MM.1S (cell line): ENCODE results near the gene MAFF.
A peak's percentile ranks its signal among the peaks of the same experiment; 100 is the strongest.

Source experiments
- DNase-seq: peaks from one replicate; pipeline ENCODE4 v3.0.0-alpha.2; 2015
- H2AFZ ChIP-seq: fragments of 300-600 bp; sonication (generic); 2 replicates; pipeline ENCODE4 v1.6.0; 2016; ENCODE audit warnings: antibody characterized with exemption, low read length
- H3F3A ChIP-seq: fragments of 300-600 bp; sonication (generic); 2 replicates; pipeline ENCODE4 v1.6.1; 2016; ENCODE audit warnings: mild to moderate bottlenecking, antibody characterized with exemption, low read length, moderate library complexity, mixed read lengths; ENCODE audit not compliant: insufficient read depth
- H3K27ac ChIP-seq: fragments of 300-600 bp; sonication (generic); 2 replicates; pipeline ENCODE4 v1.5.1; 2016; ENCODE audit warnings: mild to moderate bottlenecking, low read length
- H3K27me3 ChIP-seq: fragments of 300-600 bp; sonication (generic); replicated peaks from 2 replicates; pipeline ENCODE4 v1.6.0; 2016; ENCODE audit warnings: low read length; ENCODE audit not compliant: insufficient read depth
- H3K36me3 ChIP-seq: fragments of 300-600 bp; sonication (generic); replicated peaks from 2 replicates; pipeline ENCODE4 v1.6.1; 2016; ENCODE audit warnings: mild to moderate bottlenecking, low read length, mixed read lengths; ENCODE audit not compliant: insufficient read depth
- H3K4me1 ChIP-seq: fragments of 300-600 bp; sonication (generic); 2 replicates; pipeline ENCODE4 v1.6.1; 2016; ENCODE audit warnings: low read length, mixed read lengths
- H3K4me2 ChIP-seq: fragments of 300-600 bp; sonication (generic); 2 replicates; pipeline ENCODE4 v1.6.0; 2016; ENCODE audit warnings: low read depth, low read length
- H3K4me3 ChIP-seq: fragments of 300-600 bp; sonication (generic); 2 replicates; pipeline ENCODE4 v1.5.1; 2016; ENCODE audit warnings: low read length, mixed read lengths
- H3K79me2 ChIP-seq: fragments of 300-600 bp; sonication (generic); 2 replicates; pipeline ENCODE4 v1.6.1; 2016; ENCODE audit warnings: mixed run types, low read length, mixed read lengths
- H3K9ac ChIP-seq: fragments of 300-600 bp; sonication (generic); 2 replicates; pipeline ENCODE4 v1.6.1; 2016; ENCODE audit warnings: low read length, mixed read lengths
- H3K9me2 ChIP-seq: fragments of 300-600 bp; sonication (generic); replicated peaks from 2 replicates; pipeline ENCODE4 v1.6.1; 2016; ENCODE audit warnings: mild to moderate bottlenecking, low read length, mixed read lengths; ENCODE audit not compliant: insufficient read depth
- H3K9me3 ChIP-seq: fragments of 300-600 bp; sonication (generic); replicated peaks from 2 replicates; pipeline ENCODE4 v1.6.1; 2016; ENCODE audit warnings: mild to moderate bottlenecking, low read length, mixed read lengths; ENCODE audit not compliant: insufficient read depth
- H4K20me1 ChIP-seq: fragments of 300-600 bp; sonication (generic); 2 replicates; pipeline ENCODE4 v1.6.1; 2016; ENCODE audit warnings: mild to moderate bottlenecking, low read length, moderate library complexity, mixed read lengths; ENCODE audit not compliant: insufficient read depth
- CTCF ChIP-seq: fragments of 300-600 bp; sonication (generic); IDR thresholded peaks from 2 replicates; pipeline ENCODE4 v1.5.1; 2016; ENCODE audit warnings: antibody characterized with exemption, low read length, mixed read lengths
- EZH2 ChIP-seq: fragments of 300-600 bp; sonication (generic); optimal IDR thresholded peaks from 2 replicates; pipeline ENCODE3; 2017; ENCODE audit warnings: low read depth, mild to moderate bottlenecking, antibody characterized with exemption, low read length, mixed read lengths
- EZH2phosphoT487 ChIP-seq: fragments of 300-600 bp; sonication (generic); IDR thresholded peaks from 2 replicates; pipeline ENCODE4 v1.6.1; 2018; ENCODE audit warnings: antibody characterized with exemption, low read length

Gene MAFF

GRCh38 chr22:38230108-38230825 is 28.5 kb downstream of the MAFF start:
- H3K4me3 ChIP-seq, result no peak overlapping the region
- no peaks in the 10 kb centered on the region for H3K27me3 ChIP-seq
- peaks cover 20% of the 10 kb centered on the region for H3K36me3 ChIP-seq
- TF ChIP-seq CTCF, result peak; percentile 12; the same call in 1 of the 2 replicates
- TF ChIP-seq EZH2, result no peak
- no peak overlapping the region for H2AFZ ChIP-seq
- no peak overlapping the region for H3K9ac ChIP-seq
- peaks cover 43% of the 10 kb centered on the region for H3K79me2 ChIP-seq
- no peaks in the 10 kb centered on the region for H3K9me2 ChIP-seq
- DNase-seq, result no peak
- H3K4me2 ChIP-seq, result no peak overlapping the region
- H4K20me1 ChIP-seq, result no peaks in the 10 kb centered on the region
- H3K4me1 ChIP-seq, result peaks cover 11% of the 10 kb centered on the region; the same call in 1 of the 2 replicates
- no peak overlapping the region for H3K27ac ChIP-seq
- no peaks in the 10 kb centered on the region for H3F3A ChIP-seq
- no peaks in the 10 kb centered on the region for H3K9me3 ChIP-seq

- no peaks in the 10 kb centered on the region for H3K9me2 ChIP-seq
- H4K20me1 ChIP-seq, result no peaks in the 10 kb centered on the region
- H3K36me3 ChIP-seq, result peaks cover 20% of the 10 kb centered on the region
- H3K9me3 ChIP-seq, result no peaks in the 10 kb centered on the region
- no peaks in the 10 kb centered on the region for H3K27me3 ChIP-seq
- no peak overlapping the region for H3K4me2 ChIP-seq
- DNase-seq, result no peak
- H3K27ac ChIP-seq, result no peak overlapping the region
- no peak overlapping the region for H2AFZ ChIP-seq
- TF ChIP-seq CTCF (no peak), EZH2 (no peak), EZH2phosphoT487 (no peak)
- peaks cover 50% of the 10 kb centered on the region for H3K79me2 ChIP-seq
- no peak overlapping the region for H3K9ac ChIP-seq
- H3F3A ChIP-seq, result no peaks in the 10 kb centered on the region
- H3K4me1 ChIP-seq, result peaks cover 11% of the 10 kb centered on the region; the same call in 1 of the 2 replicates
- no peak overlapping the region for H3K4me3 ChIP-seq
Measured at GRCh38 chr22:38230916-38231315, 29.1 kb downstream of the MAFF start.

GRCh38 chr22:38232196-38232595 is 30.4 kb downstream of the MAFF start:
- Histone ChIP-seq H3F3A (no peaks in the 10 kb centered on the region), H3K4me2 (no peak overlapping the region), H3K36me3 (peaks cover 21% of the 10 kb centered on the region), H2AFZ (no peak overlapping the region), H3K4me3 (no peak overlapping the region), H3K9ac (no peak overlapping the region), H4K20me1 (no peaks in the 10 kb centered on the region), H3K4me1 (peaks cover 11% of the 10 kb centered on the region; the same call in 1 of the 2 replicates), H3K79me2 (peaks cover 62% of the 10 kb centered on the region), H3K27me3 (no peaks in the 10 kb centered on the region), H3K27ac (no peak overlapping the region), H3K9me3 (no peaks in the 10 kb centered on the region), H3K9me2 (no peaks in the 10 kb centered on the region)
- DNase-seq, result no peak
- TF ChIP-seq EZH2phosphoT487, result no peak
- TF ChIP-seq CTCF, result no peak
- no peak for TF ChIP-seq EZH2
